NCI-H82 treated with DMSO at 0.1 percent for 48 hours (cell line): ENCODE data around the gene RBMS1.
"Not testable (repeated sequence)": the region's sequence is repeated elsewhere in the genome, so short reads cannot be mapped to it uniquely, and the experiment has no call there.

Experiments
- DNase-seq: peaks from one replicate; lab custom pipeline; 2025; ENCODE audit not compliant: unreplicated experiment; lab: John Stamatoyannopoulos, UW

Gene RBMS1

GRCh38 chr2:160471950-160472349, 21.7 kb downstream of the RBMS1 start:
- DNase-seq = no peak

GRCh38 chr2:160469621-160470204, 23.9 kb downstream of the RBMS1 start:
- no peak for DNase-seq

GRCh38 chr2:160469164-160469563, 24.4 kb downstream of the RBMS1 start:
- no peak for DNase-seq

DNA sequence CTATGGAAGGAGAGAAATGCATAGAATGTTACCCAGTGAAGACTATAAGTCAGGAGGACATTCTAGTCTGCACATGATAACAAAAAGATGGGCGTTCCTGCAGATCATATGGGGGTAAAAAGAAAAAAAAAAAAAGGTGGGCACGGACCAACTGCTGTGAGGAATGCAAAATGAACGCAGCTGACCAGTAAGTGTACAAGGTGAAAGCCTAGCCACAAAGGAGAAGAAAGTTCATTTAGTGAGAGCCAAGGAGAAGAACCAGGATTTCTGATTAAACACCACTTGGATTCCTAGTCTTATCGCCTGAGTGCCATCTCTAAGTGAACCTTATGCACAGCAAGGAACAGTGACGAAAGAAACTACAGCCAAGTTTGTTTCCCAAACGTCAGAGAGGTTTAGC, 26.5 kb downstream of the RBMS1 start:
- DNase-seq = no peak

GRCh38 chr2:160465406-160465805, 28.2 kb downstream of the RBMS1 start:
- no peak for DNase-seq

DNA sequence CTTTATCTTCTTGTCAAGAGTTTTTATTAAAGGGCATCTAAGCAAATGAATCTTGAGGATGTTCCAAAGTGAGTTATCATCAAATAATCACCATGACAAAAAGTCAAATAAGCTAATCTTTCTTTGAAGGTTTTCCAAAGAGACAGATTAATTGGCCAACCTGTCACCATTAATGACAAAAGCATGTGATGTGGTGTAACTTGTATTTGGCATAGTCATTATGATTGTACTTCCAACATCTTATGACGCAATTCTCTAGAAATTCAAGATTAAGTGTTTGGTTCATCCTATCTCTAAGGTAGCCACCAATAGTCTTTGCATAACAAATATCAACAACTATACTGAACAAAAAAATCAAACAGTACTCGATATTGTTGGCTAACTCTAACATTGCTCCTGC, 28.6 kb downstream of the RBMS1 start:
- DNase-seq = no peak

DNA sequence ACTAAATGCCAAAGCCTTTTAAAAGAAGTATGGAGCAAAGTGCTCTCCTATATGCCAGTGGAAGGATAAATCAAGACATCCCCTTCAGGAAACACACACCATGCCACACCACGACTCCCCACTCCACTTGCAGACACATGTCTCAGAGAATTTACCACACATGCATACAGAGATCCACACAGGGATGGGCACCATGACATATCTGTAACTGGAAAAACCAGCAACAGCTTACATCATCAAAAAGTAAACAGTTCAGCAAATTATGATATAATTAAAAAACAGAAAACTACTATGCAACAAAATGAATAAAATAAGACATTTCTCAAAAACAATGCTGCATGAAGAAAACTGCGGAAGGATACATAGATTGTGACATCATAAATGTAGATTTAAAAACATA, 29.6 kb downstream of the RBMS1 start:
- DNase-seq = no peak

GRCh38 chr2:160463245-160463644, 30.4 kb downstream of the RBMS1 start:
- DNase-seq = no peak

DNA sequence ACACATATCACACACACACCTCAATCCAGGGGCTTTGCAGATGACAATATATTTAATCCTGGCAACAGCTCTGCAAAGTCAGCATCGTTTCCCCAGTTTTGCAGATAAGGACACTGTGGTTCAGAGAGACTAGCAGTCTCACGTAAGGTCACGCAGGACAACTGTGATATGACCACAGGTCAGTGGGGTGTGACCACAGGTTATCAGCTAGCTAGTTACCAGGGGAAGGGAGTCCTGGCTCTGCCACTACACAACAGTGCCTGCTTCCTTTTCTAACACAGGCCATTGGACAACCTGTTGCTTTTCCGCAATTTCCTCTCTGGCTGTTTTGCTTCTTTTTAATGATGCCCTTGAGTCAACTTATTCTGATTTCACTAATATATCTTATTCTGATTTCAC, 33.3 kb downstream of the RBMS1 start:
- DNase-seq = no peak

GRCh38 chr2:160459538-160460332, 33.9 kb downstream of the RBMS1 start:
- no peak for DNase-seq

GRCh38 chr2:160458718-160459453, 34.7 kb downstream of the RBMS1 start:
- DNase-seq = no peak

GRCh38 chr2:160457588-160457987, 36.0 kb downstream of the RBMS1 start:
- DNase-seq = no peak

DNA sequence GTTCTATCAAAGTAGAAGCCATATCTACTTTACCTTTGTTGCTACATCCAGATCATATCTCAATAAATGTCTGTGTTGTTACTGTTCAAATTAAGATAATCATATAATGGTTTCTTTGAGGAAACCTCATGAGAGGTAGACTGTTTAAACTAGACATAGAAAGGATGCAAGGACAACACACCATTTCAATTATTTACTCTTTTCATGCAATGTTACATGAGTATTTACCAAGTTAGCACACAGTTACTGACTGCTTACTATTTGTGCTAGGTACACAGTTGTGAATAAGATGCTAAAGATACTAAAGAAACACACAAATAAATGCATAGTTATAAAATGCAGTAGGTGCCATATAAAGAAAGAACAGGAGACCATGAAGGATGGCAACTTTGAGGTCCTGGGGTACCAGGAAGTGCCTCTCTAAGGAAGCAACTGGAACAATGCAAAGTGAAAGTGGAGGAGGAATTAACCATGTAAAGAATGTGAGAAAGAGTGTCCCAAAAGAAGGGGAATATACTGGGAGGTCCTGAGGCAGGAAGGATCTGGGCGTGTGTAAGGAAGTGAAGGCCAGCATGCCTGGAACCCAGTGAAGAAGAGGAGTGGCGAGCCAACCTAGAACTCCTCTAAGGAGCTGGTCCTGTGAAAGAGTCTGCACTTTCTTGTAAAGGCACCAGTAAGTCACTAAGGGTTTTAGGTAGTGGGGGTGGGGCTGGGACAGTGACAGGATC, 39.4 kb downstream of the RBMS1 start:
- DNase-seq = no peak

- DNase-seq = no peak
Measured at GRCh38 chr2:160453111-160453820, 40.3 kb downstream of the RBMS1 start.

GRCh38 chr2:160450486-160450885, 43.1 kb downstream of the RBMS1 start:
- no peak for DNase-seq

DNA sequence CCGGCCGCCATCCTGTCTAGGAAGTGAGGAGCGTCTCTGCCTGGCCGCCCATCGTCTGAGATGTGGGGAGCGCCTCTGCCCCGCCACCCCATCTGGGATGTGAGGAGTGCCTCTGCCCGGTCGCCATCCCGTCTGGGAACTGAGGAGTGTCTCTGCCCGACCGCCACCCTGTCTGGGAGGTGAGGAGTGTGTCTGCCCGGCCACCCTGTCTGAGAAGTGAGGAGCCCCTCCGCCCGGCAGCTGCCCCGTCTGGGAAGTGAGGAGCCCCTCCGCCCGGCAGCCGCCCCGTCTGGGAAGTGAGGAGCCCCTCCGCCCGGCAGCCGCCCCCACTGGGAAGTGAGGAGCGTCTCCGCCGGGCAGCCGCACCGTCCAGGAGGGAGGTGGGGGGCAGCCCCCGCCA, 44.8 kb downstream of the RBMS1 start:
- not testable (repeated sequence) for DNase-seq

GRCh38 chr2:160445673-160446072, 47.9 kb downstream of the RBMS1 start:
- DNase-seq = no peak

GRCh38 chr2:160442603-160443002, 51.0 kb downstream of the RBMS1 start:
- no peak for DNase-seq

- no peak for DNase-seq
Measured at GRCh38 chr2:160440888-160441287, 52.7 kb downstream of the RBMS1 start.

DNA sequence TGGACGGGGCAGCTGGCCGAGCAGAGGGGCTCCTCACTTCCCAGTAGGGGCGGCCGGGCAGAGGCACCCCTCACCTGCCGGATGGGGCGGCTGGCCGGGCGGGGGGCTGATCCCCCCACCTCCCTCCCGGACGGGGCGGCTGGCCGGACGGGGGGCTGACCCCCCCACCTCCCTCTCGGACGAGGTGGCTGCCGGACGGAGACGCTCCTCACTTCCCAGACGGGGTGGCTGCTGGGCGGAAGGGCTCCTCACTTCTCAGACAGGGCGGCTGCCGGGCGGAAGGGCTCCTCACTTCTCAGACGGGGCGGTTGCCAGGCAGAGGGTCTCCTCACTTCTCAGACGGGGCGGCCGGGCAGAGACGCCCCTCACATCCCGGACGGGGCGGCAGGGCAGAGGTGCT, 54.6 kb downstream of the RBMS1 start:
- DNase-seq = not testable (repeated sequence)

DNA sequence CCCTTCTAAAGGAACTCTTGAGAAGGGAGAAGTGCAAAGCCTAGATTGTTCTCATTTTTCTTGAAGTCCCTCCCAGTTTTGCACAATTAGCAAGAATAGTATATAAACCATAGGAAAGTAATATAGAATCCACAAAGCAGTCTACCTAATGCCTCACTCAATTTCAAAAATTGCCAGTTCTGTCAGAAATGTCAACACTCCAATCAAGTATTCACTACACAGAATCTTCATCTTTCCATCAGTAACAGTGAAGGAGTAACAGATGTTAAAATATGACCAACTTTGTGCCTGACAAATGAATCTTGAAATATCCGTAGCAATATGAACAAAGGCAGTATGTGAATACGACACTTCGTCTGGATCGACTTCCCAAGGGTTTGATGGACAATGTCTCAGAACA, 56.3 kb downstream of the RBMS1 start:
- DNase-seq = no peak
